ENCODE data around the gene FIBCD1. TPM values are rescaled to one million over a fixed set of nuclear protein-coding genes. Genes with fewer than 3 reads are reported as not detected.

FIBCD1 gene
- total and polyA plus RNA-seq, 3 experiments from 2014 or later: not detected

GRCh38 chr9:130934246-130934645 is 4.8 kb downstream of the FIBCD1 start:
- Histone ChIP-seq H3K27me3 (ENCODE audit: insufficient read depth, low read length, poor library complexity, severe bottlenecking) (peaks cover 83% of the 10 kb centered on the region), H3K36me3 (ENCODE audit: insufficient read depth, low read length) (no peaks in the 10 kb centered on the region), H3K4me3 (ENCODE audit: low read length) (no peak overlapping the region), H3K9me3 (ENCODE audit: low read length) (no peaks in the 10 kb centered on the region), H3K4me1 (ENCODE audit: insufficient read depth, low read length) (no peaks in the 10 kb centered on the region), H3K27ac (ENCODE audit: low read depth, low read length) (no peak overlapping the region)
- Mint-ChIP-seq H3K4me1 (peaks cover 0 to 12% (median 3%) of the 10 kb centered on the region in 3 donors), H3K9me3 (no peaks in the 10 kb centered on the region), H3K4me3 (no peak overlapping the region), H3K27me3 (peaks cover 19 to 65% of the 10 kb centered on the region in 2 donors), H3K27ac (no peak overlapping the region), H3K36me3 (no peaks in the 10 kb centered on the region)
- ChIA-PET POLR2A (no interaction called here), CTCF (no interaction called here)
- DNase-seq: no peak

- DNase-seq: no peak
- H3K27me3 Mint-ChIP-seq: peaks cover 17 to 65% of the 10 kb centered on the region in 2 donors
- ChIA-PET POLR2A (no interaction called here), CTCF (no interaction called here)
- no peaks in the 10 kb centered on the region for H3K36me3 Mint-ChIP-seq
- H3K9me3 Mint-ChIP-seq: no peaks in the 10 kb centered on the region
- peaks cover 0 to 9% (median 3%) of the 10 kb centered on the region in 3 donors for H3K4me1 Mint-ChIP-seq
- no peaks in the 10 kb centered on the region for H3K9me3 ChIP-seq (ENCODE audit: low read length)
- H3K36me3 ChIP-seq (ENCODE audit: insufficient read depth, low read length): no peaks in the 10 kb centered on the region
- no peak overlapping the region for H3K4me3 ChIP-seq (ENCODE audit: low read length)
- H3K27ac Mint-ChIP-seq: no peak overlapping the region
- peak overlapping the region in 1 of 7 donors; percentile 66 for H3K4me3 Mint-ChIP-seq
- H3K4me1 ChIP-seq (ENCODE audit: insufficient read depth, low read length): no peaks in the 10 kb centered on the region
- peaks cover 88% of the 10 kb centered on the region for H3K27me3 ChIP-seq (ENCODE audit: insufficient read depth, low read length, poor library complexity, severe bottlenecking)
- H3K27ac ChIP-seq (ENCODE audit: low read depth, low read length): no peak overlapping the region
These were observed 5.7 kb downstream of the FIBCD1 start for GRCh38 chr9:130933114-130934046.

GRCh38 chr9:130932255-130933079 is 6.6 kb downstream of the FIBCD1 start:
- H3K9me3 Mint-ChIP-seq: no peaks in the 10 kb centered on the region
- ChIA-PET CTCF (no interaction called here), POLR2A (no interaction called here)

GRCh38 chr9:130931508-130932254 is 7.4 kb downstream of the FIBCD1 start:
- no peak overlapping the region for H3K27ac ChIP-seq (ENCODE audit: low read depth, low read length)
- no peak overlapping the region for H3K4me3 ChIP-seq (ENCODE audit: low read length)
- ChIA-PET CTCF (no interaction called here), POLR2A (no interaction called here)
- Mint-ChIP-seq H3K4me3 (no peak overlapping the region), H3K9me3 (no peaks in the 10 kb centered on the region), H3K36me3 (no peaks in the 10 kb centered on the region), H3K4me1 (peaks cover 0 to under 1% (median 0%) of the 10 kb centered on the region in 3 donors), H3K27me3 (peaks cover 9 to 50% of the 10 kb centered on the region in 2 donors), H3K27ac (peak overlapping the region in 1 of 8 donors; percentile 13)
- no peaks in the 10 kb centered on the region for H3K4me1 ChIP-seq (ENCODE audit: insufficient read depth, low read length)
- H3K9me3 ChIP-seq (ENCODE audit: low read length): no peaks in the 10 kb centered on the region
- H3K27me3 ChIP-seq (ENCODE audit: insufficient read depth, low read length, poor library complexity, severe bottlenecking): peaks cover 86% of the 10 kb centered on the region
- no peak for DNase-seq
- no peaks in the 10 kb centered on the region for H3K36me3 ChIP-seq (ENCODE audit: insufficient read depth, low read length)

More at GRCh38 chr9:130932255-130933079, 6.6 kb downstream of the FIBCD1 start:
- H3K4me1 ChIP-seq (ENCODE audit: insufficient read depth, low read length): no peaks in the 10 kb centered on the region
- no peak overlapping the region for H3K4me3 Mint-ChIP-seq
- no peaks in the 10 kb centered on the region for H3K36me3 Mint-ChIP-seq
- H3K9me3 ChIP-seq (ENCODE audit: low read length): no peaks in the 10 kb centered on the region
- no peak overlapping the region for H3K27ac ChIP-seq (ENCODE audit: low read depth, low read length)
- no peak overlapping the region for H3K4me3 ChIP-seq (ENCODE audit: low read length)
- no peaks in the 10 kb centered on the region for H3K36me3 ChIP-seq (ENCODE audit: insufficient read depth, low read length)
- peaks cover 15 to 58% of the 10 kb centered on the region in 2 donors for H3K27me3 Mint-ChIP-seq
- peaks cover 0 to 6% (median 3%) of the 10 kb centered on the region in 3 donors for H3K4me1 Mint-ChIP-seq
- H3K27me3 ChIP-seq (ENCODE audit: insufficient read depth, low read length, poor library complexity, severe bottlenecking): peaks cover 86% of the 10 kb centered on the region
- peak overlapping the region in 2 of 8 donors; percentile 13 to 52 for H3K27ac Mint-ChIP-seq
- DNase-seq: no peak

- no peaks in the 10 kb centered on the region for H3K36me3 ChIP-seq (ENCODE audit: insufficient read depth, low read length)
- no peaks in the 10 kb centered on the region for H3K9me3 Mint-ChIP-seq
- H3K27me3 Mint-ChIP-seq: peaks cover 7 to 43% of the 10 kb centered on the region in 2 donors
- DNase-seq: no peak
- peaks cover 79% of the 10 kb centered on the region for H3K27me3 ChIP-seq (ENCODE audit: insufficient read depth, low read length, poor library complexity, severe bottlenecking)
- no peak overlapping the region for H3K27ac ChIP-seq (ENCODE audit: low read depth, low read length)
- H3K27ac Mint-ChIP-seq: no peak overlapping the region
- no peaks in the 10 kb centered on the region for H3K4me1 ChIP-seq (ENCODE audit: insufficient read depth, low read length)
- ChIA-PET POLR2A (no interaction called here), CTCF (no interaction called here)
- no peak overlapping the region for H3K4me3 Mint-ChIP-seq
- H3K4me1 Mint-ChIP-seq: no peaks in the 10 kb centered on the region
- H3K36me3 Mint-ChIP-seq: no peaks in the 10 kb centered on the region
- H3K9me3 ChIP-seq (ENCODE audit: low read length): no peaks in the 10 kb centered on the region
- H3K4me3 ChIP-seq (ENCODE audit: low read length): no peak overlapping the region
These were observed 8.2 kb downstream of the FIBCD1 start for GRCh38 chr9:130930804-130931349.

- no peaks in the 10 kb centered on the region for H3K4me1 Mint-ChIP-seq
- peaks cover 79% of the 10 kb centered on the region for H3K27me3 ChIP-seq (ENCODE audit: insufficient read depth, low read length, poor library complexity, severe bottlenecking)
- H3K36me3 ChIP-seq (ENCODE audit: insufficient read depth, low read length): no peaks in the 10 kb centered on the region
- CTCF ChIA-PET: no interaction called here
- POLR2A ChIA-PET: no interaction called here
- H3K4me1 ChIP-seq (ENCODE audit: insufficient read depth, low read length): no peaks in the 10 kb centered on the region
- no peak overlapping the region for H3K4me3 ChIP-seq (ENCODE audit: low read length)
- no peak overlapping the region for H3K27ac ChIP-seq (ENCODE audit: low read depth, low read length)
- no peak overlapping the region for H3K4me3 Mint-ChIP-seq
- peaks cover 8 to 40% of the 10 kb centered on the region in 2 donors for H3K27me3 Mint-ChIP-seq
- H3K9me3 Mint-ChIP-seq: no peaks in the 10 kb centered on the region
- no peaks in the 10 kb centered on the region for H3K9me3 ChIP-seq (ENCODE audit: low read length)
- DNase-seq: no peak
- no peak overlapping the region for H3K27ac Mint-ChIP-seq
- no peaks in the 10 kb centered on the region for H3K36me3 Mint-ChIP-seq
These were observed 8.8 kb downstream of the FIBCD1 start for GRCh38 chr9:130930132-130930803.

- Mint-ChIP-seq H3K27ac (no peak overlapping the region), H3K36me3 (no peaks in the 10 kb centered on the region), H3K27me3 (peaks cover 8 to 33% of the 10 kb centered on the region in 2 donors), H3K9me3 (no peaks in the 10 kb centered on the region), H3K4me3 (no peak overlapping the region), H3K4me1 (no peaks in the 10 kb centered on the region)
- ChIA-PET CTCF (no interaction called here), POLR2A (no interaction called here)
- Histone ChIP-seq H3K4me3 (ENCODE audit: low read length) (no peak overlapping the region), H3K36me3 (ENCODE audit: insufficient read depth, low read length) (no peaks in the 10 kb centered on the region), H3K4me1 (ENCODE audit: insufficient read depth, low read length) (no peaks in the 10 kb centered on the region), H3K27me3 (ENCODE audit: insufficient read depth, low read length, poor library complexity, severe bottlenecking) (peaks cover 78% of the 10 kb centered on the region), H3K9me3 (ENCODE audit: low read length) (no peaks in the 10 kb centered on the region), H3K27ac (ENCODE audit: low read depth, low read length) (no peak overlapping the region)
- DNase-seq: no peak
These were observed 9.4 kb downstream of the FIBCD1 start for GRCh38 chr9:130929571-130930038.
